ENCODE data around the gene DRD4. TPM values are rescaled to one million over a fixed set of nuclear protein-coding genes. Genes with fewer than 3 reads are reported as not detected.

DRD4 gene
- total and polyA plus RNA-seq, 2 of the 13 experiments (the other 11 are each of a cell fraction or from before 2014, with no cell fraction given): 0.09 to 0.13 TPM

DNA sequence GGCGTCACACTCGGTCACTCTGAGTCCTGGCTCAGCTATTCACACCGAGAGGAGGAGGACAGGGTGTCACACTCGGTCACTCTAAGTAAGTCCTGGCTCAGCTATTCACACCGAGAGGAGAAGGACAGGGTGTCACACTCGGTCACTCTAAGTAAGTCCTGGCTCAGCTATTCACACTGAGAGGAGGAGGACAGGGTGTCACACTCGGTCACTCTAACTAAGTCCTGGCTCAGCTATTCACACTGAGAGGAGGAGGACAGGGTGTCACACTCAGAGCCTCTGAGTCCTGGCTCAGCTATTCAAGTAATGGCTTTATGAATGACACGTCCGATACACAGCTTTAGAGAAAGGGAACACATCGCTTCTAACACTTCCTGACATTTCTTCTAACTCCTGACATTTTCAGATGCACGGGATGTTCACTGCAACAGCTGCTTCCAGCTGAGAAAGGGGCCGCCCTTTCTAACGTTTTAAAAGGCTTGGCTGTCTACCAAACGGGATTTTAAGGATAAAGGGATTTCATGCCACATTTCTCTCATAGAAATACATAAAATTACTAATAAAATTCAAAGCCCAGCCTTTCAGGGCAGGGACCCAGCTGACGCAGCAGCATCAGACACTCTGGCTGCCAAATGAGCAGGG lies 28.1 kb downstream of the DRD4 start:
- no peak overlapping the region for H3K27ac ChIP-seq (ENCODE audit: extremely low read length, insufficient read depth, low read length)
- POLR2A ChIA-PET: no interaction called here

More for the DNA sequence above, 28.1 kb downstream of the DRD4 start:
- no peak for ATAC-seq
- H3K4me2 ChIP-seq (ENCODE audit: low read depth, low read length): no peak overlapping the region
- in situ Hi-C loops (cut with HindIII; ENCODE audit: extremely low pct_ligation_motif_present, low pct_unique_long_range_greater_than_20kb) (no loop called here), intact Hi-C loops (cut with micrococcal nuclease; ENCODE audit: unreplicated experiment) (no loop called here)
- DNase-seq (ENCODE audit: low spot score): no peak
- H3K36me3 ChIP-seq (replicated peaks in 1 of 2; ENCODE audit: control insufficient read depth in 1 of 2, insufficient read depth in 2 of 2, low read length in 2 of 2): peaks cover 13 to 46% of the 10 kb centered on the region in 2 experiments; a peak in 4 of 5 replicates
- no TSS peak for BruUV-seq (replicated peaks)
- WGBS (ENCODE audit: low lambda C conversion rate): 86% methylated on average over 10 of the region's 15 CpGs
- no peak for FAIRE-seq
- H3K79me2 ChIP-seq (ENCODE audit: insufficient read depth, low read length): no peaks in the 10 kb centered on the region
- H3K4me3 ChIP-seq (replicated peaks in 1 of 3; ENCODE audit: insufficient read depth in 1 of 3, low read depth in 2 of 3, low read length in 3 of 3): no peak overlapping the region
- H3K4me1 ChIP-seq (ENCODE audit: insufficient read depth, low read length): no peaks in the 10 kb centered on the region
- no peak for TF ChIP-seq TBX2 (CRISPR knock-in tag; IDR thresholded peaks at IDR 0.05; ENCODE audit: borderline replicate concordance)
- no peak for TF ChIP-seq SKI (IDR thresholded peaks at IDR 0.05; ENCODE audit: partially characterized antibody)
- TF ChIP-seq TBX3 (IDR thresholded peaks at IDR 0.05; ENCODE audit: borderline replicate concordance): no peak
- TF ChIP-seq ZNF138 (CRISPR knock-in tag; IDR thresholded peaks at IDR 0.05; ENCODE audit: low read depth): no peak
- TF ChIP-seq ZFYVE20 (CRISPR knock-in tag; IDR thresholded peaks at IDR 0.05; ENCODE audit: borderline replicate concordance, low read depth): no peak
- TF ChIP-seq ZFP91 (CRISPR knock-in tag; IDR thresholded peaks at IDR 0.05; ENCODE audit: borderline replicate concordance): no peak
- TF ChIP-seq GABPA (IDR thresholded peaks at IDR 0.05; ENCODE audit: low read depth, low read length): no peak
- TF ChIP-seq GABPA (CRISPR knock-in tag; IDR thresholded peaks at IDR 0.05; ENCODE audit: low read depth): no peak
- no peak for TF ChIP-seq NFAT5 (CRISPR knock-in tag; IDR thresholded peaks at IDR 0.05)
- no peak for TF ChIP-seq SP4 (CRISPR knock-in tag; IDR thresholded peaks at IDR 0.05)
- TF ChIP-seq ZNF549 (CRISPR knock-in tag; IDR thresholded peaks at IDR 0.05): no peak
- no peak for TF ChIP-seq REL (CRISPR knock-in tag; conservative IDR thresholded peaks at IDR 0.05)
- no peak for TF ChIP-seq EEA1 (CRISPR knock-in tag; IDR thresholded peaks at IDR 0.05; ENCODE audit: borderline replicate concordance)
- H2AFZ ChIP-seq (ENCODE audit: low read length): no peak overlapping the region
- no peaks in the 10 kb centered on the region for H3K9me3 ChIP-seq (ENCODE audit: low read length)
- H3K27me3 ChIP-seq (ENCODE audit: control insufficient read depth in 1 of 2, insufficient read depth in 2 of 2, low read length in 2 of 2): no peaks in the 10 kb centered on the region
- CTCF ChIA-PET (ENCODE audit: low intra/inter-chr PET ratio, low total read pairs): no interaction called here
- 0 out of 2 replicates have a peak, but pooled peaks cover 4% of the 10 kb centered on the region for H4K20me1 ChIP-seq (ENCODE audit: insufficient read depth, low read length)
- H3K9ac ChIP-seq (ENCODE audit: insufficient read depth, low read depth, low read length): no peak overlapping the region

Measured in HepG2 (cell line).